MM.1S (cell line): ENCODE measurements around the gene PDZD8.

Experiments
- DNase-seq: peaks from one replicate; pipeline ENCODE4 v3.0.0-alpha.2; 2015
- H2AFZ ChIP-seq: fragments of 300-600 bp; sonication (generic); 2 replicates; pipeline ENCODE4 v1.6.0; 2016; ENCODE audit warnings: antibody characterized with exemption, low read length
- H3F3A ChIP-seq: fragments of 300-600 bp; sonication (generic); 2 replicates; pipeline ENCODE4 v1.6.1; 2016; ENCODE audit warnings: mild to moderate bottlenecking, antibody characterized with exemption, low read length, moderate library complexity, mixed read lengths; ENCODE audit not compliant: insufficient read depth
- H3K27ac ChIP-seq: fragments of 300-600 bp; sonication (generic); 2 replicates; pipeline ENCODE4 v1.5.1; 2016; ENCODE audit warnings: mild to moderate bottlenecking, low read length
- H3K27me3 ChIP-seq: fragments of 300-600 bp; sonication (generic); replicated peaks from 2 replicates; pipeline ENCODE4 v1.6.0; 2016; ENCODE audit warnings: low read length; ENCODE audit not compliant: insufficient read depth
- H3K36me3 ChIP-seq: fragments of 300-600 bp; sonication (generic); replicated peaks from 2 replicates; pipeline ENCODE4 v1.6.1; 2016; ENCODE audit warnings: mild to moderate bottlenecking, low read length, mixed read lengths; ENCODE audit not compliant: insufficient read depth
- H3K4me1 ChIP-seq: fragments of 300-600 bp; sonication (generic); 2 replicates; pipeline ENCODE4 v1.6.1; 2016; ENCODE audit warnings: low read length, mixed read lengths
- H3K4me2 ChIP-seq: fragments of 300-600 bp; sonication (generic); 2 replicates; pipeline ENCODE4 v1.6.0; 2016; ENCODE audit warnings: low read depth, low read length
- H3K4me3 ChIP-seq: fragments of 300-600 bp; sonication (generic); 2 replicates; pipeline ENCODE4 v1.5.1; 2016; ENCODE audit warnings: low read length, mixed read lengths
- H3K79me2 ChIP-seq: fragments of 300-600 bp; sonication (generic); 2 replicates; pipeline ENCODE4 v1.6.1; 2016; ENCODE audit warnings: mixed run types, low read length, mixed read lengths
- H3K9ac ChIP-seq: fragments of 300-600 bp; sonication (generic); 2 replicates; pipeline ENCODE4 v1.6.1; 2016; ENCODE audit warnings: low read length, mixed read lengths
- H3K9me2 ChIP-seq: fragments of 300-600 bp; sonication (generic); replicated peaks from 2 replicates; pipeline ENCODE4 v1.6.1; 2016; ENCODE audit warnings: mild to moderate bottlenecking, low read length, mixed read lengths; ENCODE audit not compliant: insufficient read depth
- H3K9me3 ChIP-seq: fragments of 300-600 bp; sonication (generic); replicated peaks from 2 replicates; pipeline ENCODE4 v1.6.1; 2016; ENCODE audit warnings: mild to moderate bottlenecking, low read length, mixed read lengths; ENCODE audit not compliant: insufficient read depth
- H4K20me1 ChIP-seq: fragments of 300-600 bp; sonication (generic); 2 replicates; pipeline ENCODE4 v1.6.1; 2016; ENCODE audit warnings: mild to moderate bottlenecking, low read length, moderate library complexity, mixed read lengths; ENCODE audit not compliant: insufficient read depth
- EZH2 ChIP-seq: fragments of 300-600 bp; sonication (generic); optimal IDR thresholded peaks from 2 replicates; pipeline ENCODE3; 2017; ENCODE audit warnings: low read depth, mild to moderate bottlenecking, antibody characterized with exemption, low read length, mixed read lengths
- EZH2phosphoT487 ChIP-seq: fragments of 300-600 bp; sonication (generic); IDR thresholded peaks from 2 replicates; pipeline ENCODE4 v1.6.1; 2018; ENCODE audit warnings: antibody characterized with exemption, low read length
- TF ChIP-seq, protein P1 (sequence below): fragments of 300-600 bp; sonication (generic); IDR thresholded peaks from 2 replicates; pipeline ENCODE4 v1.5.1; 2016; ENCODE audit warnings: antibody characterized with exemption, low read length, mixed read lengths

PDZD8 gene

DNA sequence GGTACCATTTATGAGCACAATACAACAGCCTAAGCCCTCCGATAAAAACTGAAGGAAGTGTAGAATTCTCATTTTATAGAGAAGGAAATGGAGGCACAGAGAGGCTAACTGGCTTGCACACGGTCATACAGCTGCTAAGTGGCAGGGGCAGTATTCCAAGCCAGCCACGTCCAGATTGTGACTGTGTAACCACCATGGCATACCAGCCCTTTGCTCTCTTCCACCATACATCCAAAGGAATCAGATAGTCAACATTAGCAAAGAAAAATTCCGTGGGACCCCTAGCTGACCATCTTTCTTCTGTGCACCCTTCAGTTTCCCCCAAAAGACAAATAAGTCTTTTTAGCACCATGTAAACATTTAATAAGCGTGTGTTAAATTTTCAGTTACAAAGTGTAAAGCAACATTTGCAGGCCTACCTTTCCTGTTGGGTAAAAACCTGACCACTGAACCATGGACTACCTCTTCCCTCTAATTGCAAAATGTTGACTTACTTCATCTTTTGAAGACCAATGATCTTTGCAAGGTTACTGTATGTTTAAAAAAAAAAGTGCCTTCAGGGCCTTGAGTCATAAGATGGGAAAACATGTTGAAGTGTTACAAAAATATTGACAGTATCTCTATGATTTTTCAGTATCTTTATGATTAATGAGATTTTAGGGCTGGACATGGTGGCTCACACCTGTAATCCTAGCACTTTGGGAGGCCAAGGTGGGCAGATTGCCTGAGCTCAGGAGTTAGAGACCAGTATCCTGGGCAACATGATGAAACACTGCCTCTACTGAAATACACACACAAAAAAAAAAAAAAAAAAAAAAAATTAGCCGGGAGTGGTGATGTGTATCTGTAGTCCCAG is 24.3 kb upstream of the PDZD8 start:
- H3K4me2 ChIP-seq = no peak overlapping the region
- no peaks in the 10 kb centered on the region for H3K27me3 ChIP-seq
- no peak for DNase-seq
- TF ChIP-seq, protein P1, sequence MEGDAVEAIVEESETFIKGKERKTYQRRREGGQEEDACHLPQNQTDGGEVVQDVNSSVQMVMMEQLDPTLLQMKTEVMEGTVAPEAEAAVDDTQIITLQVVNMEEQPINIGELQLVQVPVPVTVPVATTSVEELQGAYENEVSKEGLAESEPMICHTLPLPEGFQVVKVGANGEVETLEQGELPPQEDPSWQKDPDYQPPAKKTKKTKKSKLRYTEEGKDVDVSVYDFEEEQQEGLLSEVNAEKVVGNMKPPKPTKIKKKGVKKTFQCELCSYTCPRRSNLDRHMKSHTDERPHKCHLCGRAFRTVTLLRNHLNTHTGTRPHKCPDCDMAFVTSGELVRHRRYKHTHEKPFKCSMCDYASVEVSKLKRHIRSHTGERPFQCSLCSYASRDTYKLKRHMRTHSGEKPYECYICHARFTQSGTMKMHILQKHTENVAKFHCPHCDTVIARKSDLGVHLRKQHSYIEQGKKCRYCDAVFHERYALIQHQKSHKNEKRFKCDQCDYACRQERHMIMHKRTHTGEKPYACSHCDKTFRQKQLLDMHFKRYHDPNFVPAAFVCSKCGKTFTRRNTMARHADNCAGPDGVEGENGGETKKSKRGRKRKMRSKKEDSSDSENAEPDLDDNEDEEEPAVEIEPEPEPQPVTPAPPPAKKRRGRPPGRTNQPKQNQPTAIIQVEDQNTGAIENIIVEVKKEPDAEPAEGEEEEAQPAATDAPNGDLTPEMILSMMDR = no peak
- TF ChIP-seq EZH2phosphoT487 = no peak
- TF ChIP-seq EZH2 = no peak
- no peaks in the 10 kb centered on the region for H4K20me1 ChIP-seq
- no peak overlapping the region for H3K27ac ChIP-seq
- no peak overlapping the region for H2AFZ ChIP-seq
- no peak overlapping the region for H3K4me3 ChIP-seq
- no peaks in the 10 kb centered on the region for H3K4me1 ChIP-seq
- no peaks in the 10 kb centered on the region for H3F3A ChIP-seq
- H3K9me3 ChIP-seq = no peaks in the 10 kb centered on the region
- no peak overlapping the region for H3K9ac ChIP-seq
- H3K36me3 ChIP-seq = no peaks in the 10 kb centered on the region
- H3K9me2 ChIP-seq = no peaks in the 10 kb centered on the region
- H3K79me2 ChIP-seq = no peaks in the 10 kb centered on the region

DNA sequence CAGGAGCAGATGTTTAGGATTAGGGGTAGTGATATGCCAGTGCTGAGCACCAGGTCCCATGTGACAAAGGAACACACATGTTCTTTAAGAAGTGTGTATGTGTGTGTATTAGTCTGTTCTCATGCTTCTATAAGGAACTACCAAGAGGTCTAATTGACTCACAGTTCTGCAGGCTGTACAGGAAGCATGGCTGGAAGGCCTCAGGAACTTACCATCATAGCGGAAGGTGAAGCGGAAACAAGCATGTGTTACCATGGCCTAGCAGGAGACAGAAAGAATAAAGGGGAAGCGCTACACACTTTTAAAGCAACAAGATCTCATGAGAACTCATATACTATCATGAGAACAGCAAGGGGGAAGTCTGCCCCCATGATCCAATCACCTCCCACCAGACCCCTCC is 22.8 kb upstream of the PDZD8 start:
- H3K4me3 ChIP-seq = no peak overlapping the region
- no peaks in the 10 kb centered on the region for H3K36me3 ChIP-seq
- no peak overlapping the region for H3K4me2 ChIP-seq
- H3K27ac ChIP-seq = no peak overlapping the region
- TF ChIP-seq, protein P1 = no peak
- no peak for TF ChIP-seq EZH2
- no peak for TF ChIP-seq EZH2phosphoT487
- H3K79me2 ChIP-seq = no peaks in the 10 kb centered on the region
- H3K9me3 ChIP-seq = no peaks in the 10 kb centered on the region
- no peaks in the 10 kb centered on the region for H3K4me1 ChIP-seq
- no peaks in the 10 kb centered on the region for H4K20me1 ChIP-seq
- DNase-seq = no peak
- H3F3A ChIP-seq = no peaks in the 10 kb centered on the region
- no peak overlapping the region for H3K9ac ChIP-seq
- no peaks in the 10 kb centered on the region for H3K9me2 ChIP-seq
- H2AFZ ChIP-seq = no peak overlapping the region
- no peaks in the 10 kb centered on the region for H3K27me3 ChIP-seq

DNA sequence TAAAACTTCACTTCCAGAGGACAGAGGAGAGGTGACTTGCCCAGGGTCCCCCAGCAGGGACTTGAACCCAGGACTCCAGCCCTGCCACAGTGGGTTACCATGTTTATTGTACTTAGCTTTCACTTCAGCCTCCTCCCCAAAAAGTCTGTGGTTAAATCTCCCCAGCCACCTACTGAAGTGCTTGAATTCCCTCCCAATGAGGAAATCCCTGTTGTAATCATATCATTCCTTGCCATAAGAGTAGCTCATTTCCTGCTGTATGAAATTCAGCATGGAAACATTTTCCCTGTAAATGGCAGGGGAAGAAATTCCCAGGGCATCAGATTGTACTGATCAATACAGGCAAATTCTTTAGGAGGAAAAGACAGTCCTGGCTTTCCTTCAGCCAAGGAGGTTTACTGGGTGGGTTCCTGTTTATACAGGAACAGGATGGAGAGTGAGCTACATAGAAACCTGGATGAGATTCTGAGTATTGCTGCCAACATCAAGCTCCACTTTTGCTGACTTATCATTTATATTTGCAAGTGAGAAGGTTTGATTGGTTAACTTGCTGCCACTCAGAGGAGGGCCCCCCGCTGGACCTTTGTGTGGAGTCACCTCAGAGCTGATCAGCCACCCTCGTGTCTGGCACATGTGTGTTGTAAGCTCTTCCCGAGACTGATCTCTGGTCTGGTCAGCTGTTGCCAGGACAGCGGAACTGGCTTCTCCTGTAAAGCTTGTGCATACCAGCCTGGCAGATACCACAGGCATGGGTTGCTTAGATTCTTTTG is 16.4 kb upstream of the PDZD8 start:
- Histone ChIP-seq H3K9me3 (no peaks in the 10 kb centered on the region), H3K4me1 (no peaks in the 10 kb centered on the region), H3K27ac (no peak overlapping the region), H3K27me3 (no peaks in the 10 kb centered on the region), H3K9ac (no peak overlapping the region), H3F3A (no peaks in the 10 kb centered on the region), H3K4me3 (no peak overlapping the region), H4K20me1 (no peaks in the 10 kb centered on the region), H3K4me2 (no peak overlapping the region), H3K36me3 (no peaks in the 10 kb centered on the region), H3K79me2 (no peaks in the 10 kb centered on the region), H2AFZ (no peak overlapping the region), H3K9me2 (no peaks in the 10 kb centered on the region)
- no peak for DNase-seq
- TF ChIP-seq, protein P1 = no peak
- no peak for TF ChIP-seq EZH2phosphoT487
- TF ChIP-seq EZH2 = no peak
